Fibroblast of skin of back (primary cell): ENCODE results near the gene PELI2.

Source experiments
- DNase-seq: peaks from one replicate; pipeline ENCODE4 v3.0.0-alpha.2; 2013

PELI2 gene

DNA sequence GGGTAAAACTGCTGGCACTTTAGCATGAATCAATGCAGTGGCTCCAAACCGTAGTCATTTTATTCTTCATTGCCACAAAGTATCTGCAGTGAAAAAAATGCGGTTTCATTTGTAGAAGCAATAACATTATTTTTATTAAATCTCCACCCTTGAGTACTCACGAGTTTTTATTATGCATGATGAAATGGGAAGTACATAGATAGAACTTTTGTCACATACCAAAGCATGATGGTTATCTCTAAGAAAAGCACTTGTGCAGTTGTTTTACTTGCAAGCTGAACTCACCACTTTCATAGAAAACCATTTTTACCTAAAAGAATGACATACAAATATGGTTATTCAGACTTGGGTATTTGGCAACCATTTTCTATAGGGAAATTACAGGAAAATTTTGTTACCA, 90.3 kb downstream of the PELI2 start:
- peak; percentile 73 for DNase-seq

DNA sequence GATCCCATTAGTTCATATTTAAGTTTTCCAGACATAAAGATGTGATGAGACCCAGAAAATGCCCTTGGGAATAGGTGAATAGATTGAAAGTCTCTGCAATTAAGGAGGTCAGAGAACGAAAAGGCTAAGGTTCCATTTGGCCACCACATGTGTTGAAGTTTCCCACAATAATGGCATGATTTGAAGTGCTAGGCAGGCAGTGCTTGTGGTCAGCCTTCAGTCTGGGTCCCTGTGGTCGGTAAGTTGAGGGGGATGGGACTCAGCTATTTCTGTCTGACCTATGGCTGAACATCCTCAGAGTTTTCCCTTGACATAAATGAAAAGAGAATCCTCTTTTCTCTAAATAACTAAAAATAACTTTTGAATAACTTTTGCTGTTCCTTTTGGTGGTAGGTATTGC, 92.4 kb downstream of the PELI2 start:
- DNase-seq = no peak

DNA sequence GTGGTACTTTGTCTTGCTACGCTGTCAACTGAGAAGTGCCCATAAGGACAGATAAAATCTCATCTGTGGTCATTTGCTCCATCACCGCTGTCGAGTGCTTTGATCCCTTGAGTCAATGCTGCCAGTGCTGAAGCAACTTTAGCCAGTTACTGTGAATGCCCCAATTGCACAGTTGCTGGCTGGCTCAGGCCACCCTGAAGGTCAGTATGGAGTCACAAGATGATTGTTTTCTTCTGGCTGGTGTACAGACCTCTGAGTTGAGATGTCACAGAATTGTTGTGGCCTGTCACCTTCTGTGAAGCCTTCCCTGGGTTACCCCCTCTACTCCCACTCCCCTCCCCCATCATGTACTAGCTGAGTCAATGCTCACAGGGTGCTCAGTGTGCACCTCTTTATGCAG, 92.9 kb downstream of the PELI2 start:
- DNase-seq = no peak

DNA sequence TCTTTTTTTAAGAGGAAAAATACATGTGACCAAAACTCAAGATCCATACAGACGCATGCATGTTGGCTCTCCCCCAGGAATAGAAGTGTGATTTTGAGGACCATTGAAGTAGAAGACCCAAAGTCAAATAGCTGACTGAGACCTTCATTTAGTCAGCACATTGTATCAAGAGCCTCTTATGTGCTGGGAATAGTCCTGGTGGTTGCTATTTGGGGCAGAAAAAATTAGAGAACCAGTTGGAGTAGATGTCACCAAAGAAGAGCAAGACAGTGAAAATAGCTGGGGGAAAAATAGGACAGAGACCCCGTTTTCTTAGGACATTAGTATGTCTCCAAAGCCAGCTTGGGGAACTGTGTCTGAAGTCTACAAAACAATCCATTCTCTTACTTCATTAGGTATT, 93.6 kb downstream of the PELI2 start:
- no peak for DNase-seq

DNA sequence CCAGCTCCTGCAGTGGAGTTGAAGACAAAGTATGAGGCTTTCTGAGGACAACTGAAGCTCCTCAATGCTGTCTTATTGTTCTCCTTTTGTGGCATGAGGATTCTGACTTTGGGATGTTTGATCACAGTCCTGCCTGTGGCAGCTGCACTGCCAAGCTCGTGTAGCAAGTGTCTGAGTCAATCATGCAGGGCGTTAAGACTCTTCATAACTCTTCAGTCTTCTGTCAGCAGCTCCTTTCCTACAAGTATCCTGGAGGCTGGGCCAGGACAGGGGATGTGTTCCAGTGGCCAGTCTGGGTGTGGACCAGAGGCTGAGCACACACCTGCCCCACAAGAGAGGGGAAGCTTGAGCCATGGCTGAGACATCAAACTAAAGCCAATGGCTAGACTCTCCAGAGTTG, 94.3 kb downstream of the PELI2 start:
- no peak for DNase-seq

DNA sequence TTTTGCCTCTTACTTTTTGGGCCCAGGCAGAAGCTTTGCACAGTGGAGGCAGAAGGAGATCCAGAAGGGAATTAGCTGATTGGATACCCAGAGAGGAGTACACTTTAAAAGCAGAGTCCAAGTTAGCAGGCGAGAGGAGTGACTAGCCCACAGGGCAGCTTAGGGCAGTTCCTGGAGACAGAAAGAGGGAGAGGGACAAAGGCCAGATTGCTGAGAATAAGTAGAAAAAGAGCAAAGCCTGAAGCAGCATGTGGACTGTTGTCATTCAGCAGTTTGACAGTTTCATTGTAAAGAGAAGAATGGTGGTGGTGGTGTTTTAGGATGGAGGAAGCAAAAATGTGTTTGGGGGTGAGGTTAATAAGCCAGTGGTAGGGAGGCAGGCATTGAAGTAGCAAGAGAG, 95.1 kb downstream of the PELI2 start:
- DNase-seq = no peak

DNA sequence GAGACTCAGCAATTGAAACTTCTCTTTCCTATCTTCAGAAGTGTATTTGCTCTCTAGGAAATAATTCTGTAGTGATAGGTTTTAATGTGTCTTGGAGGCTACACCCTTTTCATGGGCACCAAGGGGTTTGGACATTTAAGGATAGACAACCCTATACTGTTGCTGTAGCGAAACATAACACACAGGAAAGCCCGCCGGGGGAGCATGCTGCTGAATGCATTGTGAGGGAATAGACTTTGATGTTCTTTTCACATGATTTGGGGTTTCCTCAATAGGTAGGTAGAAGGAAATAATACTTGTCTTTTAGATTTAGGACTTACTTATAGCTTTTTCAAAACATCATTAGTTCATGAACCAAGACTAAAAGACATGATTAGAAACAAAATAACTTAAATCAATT, 97.0 kb downstream of the PELI2 start:
- DNase-seq = no peak

DNA sequence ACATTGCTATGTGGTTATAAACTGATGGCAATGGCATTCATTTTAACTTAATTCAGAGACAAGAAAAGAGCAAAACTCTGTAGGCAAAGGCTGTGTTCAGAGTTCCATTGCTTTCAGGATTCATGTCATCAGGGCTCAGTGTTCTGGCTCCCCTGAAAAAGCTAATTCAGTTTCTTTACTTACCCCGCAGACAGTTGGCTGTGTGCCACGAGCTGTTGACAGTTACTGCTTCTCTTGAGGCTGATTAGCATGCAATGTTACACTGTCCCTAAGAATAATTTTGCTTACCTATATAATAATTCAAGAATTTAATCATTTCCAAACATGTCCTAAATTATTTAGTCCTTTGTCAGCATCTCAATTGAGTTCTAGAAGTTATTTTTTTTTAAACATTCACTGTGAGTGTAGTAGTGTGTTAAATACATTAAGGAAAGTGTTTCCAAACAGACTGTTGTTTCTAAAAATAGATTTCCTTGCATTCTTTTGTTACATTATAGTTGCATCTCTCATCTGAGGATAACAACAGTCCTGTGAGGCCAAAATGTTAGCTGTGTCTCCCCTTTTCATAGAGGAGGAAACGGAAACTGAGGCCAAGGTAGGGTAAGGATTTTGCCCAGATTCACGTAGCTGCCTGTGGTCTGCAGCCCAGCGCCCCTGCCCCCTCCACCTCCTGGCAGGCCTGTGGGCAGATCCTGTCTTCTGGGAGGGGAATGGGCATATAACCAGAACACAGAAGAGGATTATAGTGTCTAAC, 98.6 kb downstream of the PELI2 start:
- peak; percentile 59 for DNase-seq

DNA sequence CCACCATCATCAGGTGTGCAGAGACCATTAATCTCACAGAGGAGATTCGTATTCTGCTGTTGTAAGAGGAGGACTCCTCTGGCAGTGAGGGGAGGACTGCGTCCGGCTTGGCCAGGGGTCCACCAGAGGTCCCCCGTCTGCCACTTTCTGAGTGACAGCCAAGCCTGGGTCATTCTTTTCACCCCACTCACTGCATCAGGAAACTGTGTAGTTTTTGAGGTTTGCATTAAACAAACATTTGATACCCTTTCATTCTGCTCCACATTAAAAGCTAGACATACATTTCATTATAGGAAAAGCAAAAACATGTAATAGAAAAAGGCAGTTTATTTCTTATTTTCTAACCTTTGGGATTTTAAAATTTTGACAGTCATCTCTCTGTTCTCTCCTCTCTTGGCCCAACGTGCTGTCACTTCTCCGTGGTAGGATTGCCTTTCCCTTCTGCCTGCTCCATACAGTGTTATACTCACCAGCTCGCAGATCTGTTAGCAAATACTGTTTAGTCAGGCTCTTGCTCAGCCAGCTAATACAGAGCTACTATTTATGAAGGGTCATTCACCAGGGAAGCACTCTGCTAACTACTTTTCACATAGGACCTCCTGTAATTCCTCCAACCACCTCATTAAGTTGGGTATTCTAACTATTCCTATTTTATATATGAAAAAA, 99.3 kb downstream of the PELI2 start:
- no peak for DNase-seq

DNA sequence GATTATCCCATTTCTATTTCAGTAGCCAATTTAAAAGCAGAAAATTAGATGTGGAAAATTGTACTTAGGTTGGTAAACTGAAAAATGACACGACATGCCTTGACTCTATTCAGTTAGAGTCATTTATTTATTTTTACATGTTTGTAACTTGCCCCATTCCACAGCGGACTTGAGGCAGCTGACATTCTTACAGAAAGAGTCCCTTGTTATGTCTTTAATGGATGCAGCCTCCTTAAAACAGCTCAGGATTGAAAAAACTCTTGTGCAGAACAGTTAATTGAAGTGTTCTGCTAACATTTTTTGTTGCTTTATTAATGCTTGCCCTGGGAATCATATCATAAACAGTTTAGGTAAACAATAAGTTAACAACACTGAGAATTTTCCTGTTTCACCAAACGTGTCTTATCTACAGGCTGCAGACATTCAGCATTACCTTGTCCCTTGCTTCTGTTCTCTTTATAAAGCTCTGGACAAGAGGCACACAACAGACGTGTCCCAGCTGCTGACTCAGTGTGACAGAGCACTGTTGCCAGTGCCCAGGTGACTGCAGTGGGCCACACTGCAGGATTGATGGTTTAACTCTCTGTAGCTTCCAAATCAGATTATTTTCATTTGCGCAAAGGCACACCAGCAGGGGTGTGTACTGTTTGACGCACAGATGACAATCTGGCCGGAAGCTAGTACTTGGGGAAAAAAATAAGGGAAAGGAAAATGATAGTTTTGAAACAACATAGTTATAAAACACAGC, 101.6 kb downstream of the PELI2 start:
- DNase-seq = no peak

DNA sequence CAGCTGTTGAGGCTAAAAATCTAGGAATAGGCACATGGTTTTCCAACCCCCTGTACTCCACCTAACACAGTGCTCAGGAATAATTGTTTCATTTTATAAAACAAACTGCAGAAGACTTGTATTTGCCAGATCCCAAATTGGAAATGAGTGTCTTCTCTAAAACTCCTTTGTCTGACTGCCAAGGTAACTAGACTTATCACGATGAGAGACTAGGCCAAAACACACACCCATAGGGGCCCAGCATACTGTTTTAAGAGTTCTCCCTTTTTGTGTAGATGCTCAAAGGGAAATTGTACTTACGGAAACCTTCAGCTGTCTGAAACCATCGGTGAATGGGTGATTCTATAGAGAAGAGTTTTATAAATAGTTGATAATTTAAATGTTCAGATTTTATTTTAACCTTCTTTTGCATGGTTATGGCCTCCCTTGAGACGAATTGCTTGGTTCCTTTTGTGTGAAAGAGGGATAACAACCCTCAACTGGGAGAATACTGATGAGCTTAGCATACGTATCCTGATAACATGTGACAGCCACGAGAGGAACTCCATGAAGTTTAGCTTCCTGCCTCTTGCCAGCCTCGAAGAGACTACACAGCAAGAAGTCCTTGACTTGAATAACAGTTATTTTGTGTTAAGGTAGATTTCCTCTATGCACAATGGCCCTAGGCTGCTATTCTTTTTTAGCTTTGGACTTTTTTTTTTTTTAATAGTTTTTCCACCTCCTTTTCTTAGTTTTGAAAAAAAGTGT, 103.3 kb downstream of the PELI2 start:
- DNase-seq = no peak

DNA sequence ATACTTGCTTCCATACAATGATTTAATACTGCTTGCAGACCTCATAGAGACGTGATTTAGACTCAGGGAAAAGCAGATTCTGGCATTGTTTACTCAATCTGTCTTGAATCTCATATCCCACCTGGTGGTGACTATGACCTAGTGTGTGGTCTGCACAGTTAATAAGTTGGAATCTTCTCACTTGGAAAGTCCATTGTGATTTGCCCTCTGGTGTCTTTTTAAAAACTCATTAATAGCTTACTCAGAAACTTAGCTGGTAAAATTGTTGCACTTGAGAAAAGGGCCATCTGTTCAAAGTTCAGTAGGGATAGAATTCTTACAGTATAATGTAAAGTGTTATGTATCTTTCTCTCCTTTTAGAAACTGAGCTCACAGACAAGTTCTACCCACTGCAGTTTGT, 106.0 kb downstream of the PELI2 start:
- DNase-seq = no peak

DNA sequence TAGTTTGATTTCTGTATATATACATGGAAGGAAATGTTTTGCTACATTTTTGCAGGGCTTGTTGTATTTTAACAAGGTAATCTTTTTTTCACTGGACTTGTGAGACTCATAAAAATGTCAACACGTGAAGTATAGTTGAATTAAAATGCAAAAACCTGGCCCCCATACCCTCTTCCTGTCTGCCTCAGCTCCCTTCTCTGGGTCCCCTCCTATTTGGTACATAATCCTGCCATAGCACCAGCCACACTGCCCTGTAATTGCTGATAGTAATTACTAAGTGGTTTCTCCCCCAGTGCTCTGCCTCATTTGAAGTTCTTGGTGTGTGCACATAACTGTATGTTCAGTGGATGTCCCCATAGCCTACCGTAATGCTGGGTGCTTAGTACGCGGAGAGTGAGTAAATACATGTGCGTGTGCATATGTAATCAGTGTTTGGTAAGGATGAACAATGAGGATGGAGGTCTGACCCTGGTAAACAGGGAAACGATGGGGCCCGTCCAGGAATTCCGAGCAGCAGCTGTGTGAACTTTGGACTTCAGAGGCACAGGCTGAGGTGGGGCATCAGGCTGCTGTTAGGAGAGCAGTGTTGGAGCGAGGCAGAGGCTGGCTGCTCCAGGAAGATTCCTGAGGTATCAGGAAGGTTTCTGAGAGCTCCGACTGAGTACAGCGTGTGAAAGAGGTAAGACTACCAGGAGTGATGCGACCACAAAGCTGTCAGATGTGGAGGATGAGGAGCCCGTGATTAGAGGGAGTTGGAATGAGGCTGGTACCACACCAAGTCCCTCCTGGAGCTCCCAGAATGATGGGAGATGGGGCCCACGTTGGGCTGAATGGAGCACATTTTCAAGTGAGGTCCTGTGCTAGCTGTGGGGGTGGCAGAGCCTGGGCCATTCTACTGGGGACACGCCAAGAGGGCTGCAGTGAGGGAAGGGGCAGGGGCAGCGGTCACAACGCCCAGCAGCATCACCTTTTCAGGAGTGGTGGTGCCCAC, 106.8 kb downstream of the PELI2 start:
- no peak for DNase-seq

DNA sequence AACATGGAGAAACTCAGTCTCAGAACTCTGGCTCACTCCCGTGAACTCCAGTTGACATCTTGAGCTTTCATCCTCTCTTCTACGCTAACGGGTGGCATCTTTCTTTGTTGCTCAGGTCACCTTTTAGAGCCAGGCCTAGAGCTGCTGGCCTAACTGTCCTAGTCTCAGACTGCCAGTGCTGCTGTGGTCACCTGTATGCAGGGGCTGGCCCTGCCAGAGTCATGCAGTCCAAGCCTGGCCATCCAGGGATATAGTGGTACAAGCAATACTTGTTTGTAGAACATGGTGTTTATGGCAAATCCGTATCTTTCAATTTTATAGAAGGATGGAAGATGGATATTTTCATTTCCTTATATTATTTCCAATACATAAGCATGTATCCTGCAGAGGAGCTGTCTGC, 117.2 kb downstream of the PELI2 start:
- no peak for DNase-seq

DNA sequence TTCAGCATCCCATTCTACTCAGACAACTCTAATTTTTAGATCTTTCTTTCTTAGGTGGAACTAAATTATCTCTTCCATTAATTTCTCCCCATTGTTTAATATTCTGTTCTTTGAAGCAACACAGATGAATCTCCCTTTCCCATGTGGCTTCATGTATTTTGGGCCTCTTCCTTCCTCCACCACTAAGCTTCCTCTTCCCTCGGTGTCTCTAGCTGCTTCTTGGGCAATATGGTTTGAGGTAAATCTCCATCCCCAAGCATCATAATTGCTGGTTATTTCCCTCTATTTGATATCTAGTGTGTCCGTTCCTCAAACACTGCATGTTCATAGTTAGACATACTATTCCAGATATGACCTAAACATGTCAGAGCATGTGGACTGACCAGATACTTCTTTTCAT, 119.2 kb downstream of the PELI2 start:
- DNase-seq = no peak

DNA sequence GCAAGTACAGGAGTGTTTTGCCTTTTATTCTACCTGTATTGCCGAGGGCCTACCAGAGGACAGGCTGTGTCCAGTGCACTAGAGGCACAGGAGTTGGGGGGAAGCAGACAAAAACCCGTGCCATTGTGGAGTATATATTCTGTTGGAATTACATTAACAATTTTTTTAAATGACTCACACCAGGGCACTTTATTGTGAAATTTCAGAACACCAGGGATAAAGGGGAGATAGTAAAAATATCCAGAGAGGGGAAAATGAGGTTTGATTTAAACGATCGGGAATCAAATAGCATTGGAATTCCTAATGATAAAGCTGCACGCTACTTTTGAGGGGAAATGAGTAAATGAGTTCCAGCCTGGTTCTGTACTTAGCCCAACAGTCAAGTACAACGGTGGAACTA, 123.2 kb downstream of the PELI2 start:
- DNase-seq = peak; percentile 37

DNA sequence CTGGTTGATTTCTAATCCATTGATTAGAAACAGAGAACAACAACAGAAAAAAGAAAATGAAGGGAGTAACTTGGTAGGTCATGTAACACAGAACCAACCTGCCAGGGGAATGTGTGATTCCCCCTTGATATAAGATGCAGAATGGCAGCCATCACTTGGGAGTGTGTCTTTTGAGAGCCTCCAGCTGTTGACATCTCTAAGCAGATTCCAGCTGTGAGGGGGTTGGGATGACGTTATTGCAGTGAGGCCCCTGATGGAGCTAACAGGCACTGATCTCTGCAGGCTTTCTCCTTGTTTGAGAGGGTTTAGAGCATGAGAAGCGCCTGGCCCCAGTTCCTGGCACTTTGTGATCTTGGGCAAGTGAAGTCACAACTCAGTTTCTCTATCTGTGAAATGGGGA, 124.9 kb downstream of the PELI2 start:
- DNase-seq = peak; percentile 7

DNA sequence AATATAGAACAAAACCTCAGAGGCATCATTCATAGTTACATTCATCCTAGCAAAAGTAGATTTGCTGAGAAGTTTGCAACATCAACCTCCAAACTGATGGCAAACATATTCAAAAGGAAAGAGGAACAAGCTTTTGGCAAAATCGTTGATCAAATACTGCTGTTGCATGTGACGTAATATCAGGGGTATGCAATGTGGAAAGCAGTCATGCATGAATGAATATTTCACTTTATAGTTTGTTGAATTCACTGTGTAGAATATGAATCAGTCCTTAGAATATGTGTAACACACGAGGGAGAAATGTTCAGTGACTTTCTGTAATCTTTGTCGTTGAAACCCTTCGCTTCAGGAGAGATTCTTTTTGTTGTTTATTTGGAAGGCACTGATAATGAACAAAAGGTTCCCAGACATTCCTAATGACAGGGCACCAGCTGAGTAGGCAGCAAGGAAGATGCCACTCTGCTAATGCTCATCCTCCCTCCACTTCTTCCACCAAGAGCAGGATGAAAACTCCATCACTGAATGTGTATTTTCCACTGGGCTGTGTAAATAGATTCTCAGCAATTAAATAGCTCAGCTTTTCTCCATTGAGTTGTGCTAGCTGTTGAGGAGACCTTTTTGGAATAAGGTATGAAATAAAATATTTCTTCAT, 126.1 kb downstream of the PELI2 start:
- DNase-seq = peak; percentile 89

DNA sequence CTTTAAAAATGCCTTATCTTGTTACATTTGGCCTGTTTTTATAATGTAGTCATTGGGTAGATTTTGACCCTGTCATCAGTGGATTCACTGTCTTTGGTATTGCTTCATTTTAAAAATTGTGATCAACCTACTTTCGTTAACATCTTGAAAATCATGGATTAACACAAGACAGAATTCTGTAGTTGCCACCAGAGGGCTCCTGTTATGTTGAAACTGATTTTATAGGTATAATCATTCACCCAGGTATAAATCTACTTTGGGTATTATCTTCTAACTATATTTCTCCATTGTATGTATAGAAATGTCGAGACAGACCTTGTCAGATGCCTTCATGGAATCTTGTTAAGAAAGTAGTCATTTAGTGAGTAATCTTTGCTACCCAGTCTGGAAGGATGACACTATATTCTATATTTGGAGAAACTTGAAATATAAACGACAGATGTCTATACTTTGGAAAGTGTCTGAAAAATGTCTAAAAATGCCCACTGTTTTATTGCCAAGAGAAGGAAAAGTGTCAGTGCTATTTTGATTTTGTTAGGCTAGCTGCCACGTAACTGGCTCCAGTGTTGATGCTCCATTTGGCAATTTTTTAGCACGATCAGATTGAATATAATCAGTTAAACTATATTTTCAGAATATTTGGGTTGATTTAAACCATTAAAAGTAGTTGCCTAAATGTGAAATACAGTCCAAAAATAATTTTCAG, 129.4 kb downstream of the PELI2 start:
- DNase-seq = peak; percentile 22

DNA sequence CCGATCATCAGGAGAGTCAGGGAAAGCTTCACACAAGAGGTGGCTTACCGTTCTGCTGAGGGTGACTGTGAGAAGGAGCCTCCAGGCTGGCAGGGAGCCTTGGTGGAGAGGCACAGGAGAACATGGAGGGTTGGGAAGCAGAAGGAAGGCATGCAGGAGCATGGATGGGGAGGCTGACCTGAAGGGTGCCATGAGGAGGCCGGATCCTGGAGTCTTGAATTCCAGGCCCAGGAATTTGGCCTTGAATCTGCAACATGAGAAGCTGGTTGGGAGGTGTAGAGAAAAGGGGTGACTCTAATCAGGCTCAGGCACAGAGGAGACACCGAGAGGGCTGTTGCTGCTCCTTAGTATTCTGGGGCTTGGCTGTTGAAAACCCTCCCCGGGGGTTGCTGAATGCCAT, 130.2 kb downstream of the PELI2 start:
- no peak for DNase-seq

DNA sequence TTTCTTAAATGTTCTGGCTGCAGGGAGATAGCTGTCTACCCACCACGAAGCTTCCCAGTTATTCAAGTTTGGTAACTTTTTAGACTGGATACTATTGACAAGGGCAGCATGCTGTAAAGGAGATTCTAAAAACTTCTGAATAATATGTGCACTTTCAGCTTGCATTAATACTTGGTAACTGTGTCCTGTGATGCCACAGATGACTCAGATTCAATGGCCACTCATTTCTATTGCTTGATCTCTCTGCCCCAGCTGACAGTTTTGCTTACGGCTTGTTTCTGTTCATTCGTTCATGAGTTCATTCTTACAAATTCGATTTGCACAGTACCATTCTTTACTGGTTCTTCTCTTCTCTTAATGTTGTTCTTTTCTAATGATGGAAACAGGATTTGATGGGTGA, 142.8 kb downstream of the PELI2 start:
- no peak for DNase-seq
